Iris pigment epithelial cell (primary cell): ENCODE measurements around the gene PSMG1.
"Not testable (repeated sequence)": the region's sequence is repeated elsewhere in the genome, so short reads cannot be mapped to it uniquely, and the experiment has no call there.

Experiments used
- DNase-seq: peaks from one replicate; pipeline ENCODE4 v3.0.0-alpha.2; 2011; ENCODE audit warnings: low read depth

Gene PSMG1

GRCh38 chr21:39188521-39189139 lies 5.4 kb upstream of the PSMG1 start:
- DNase-seq: no peak

GRCh38 chr21:39187141-39187540 lies 3.9 kb upstream of the PSMG1 start:
- no peak for DNase-seq

GRCh38 chr21:39186676-39187075 lies 3.4 kb upstream of the PSMG1 start:
- DNase-seq: no peak

- DNase-seq: no peak
Observed at GRCh38 chr21:39185157-39185556, 1.9 kb upstream of the PSMG1 start.

- DNase-seq: peak; percentile 25
Observed at GRCh38 chr21:39184050-39184980, 1.1 kb upstream of the PSMG1 start.

- no peak for DNase-seq
Observed at GRCh38 chr21:39182484-39183271, 573 bp downstream of the PSMG1 start.

- DNase-seq: no peak
Observed at GRCh38 chr21:39182016-39182415, 1.2 kb downstream of the PSMG1 start.

GRCh38 chr21:39181205-39181818 lies 1.9 kb downstream of the PSMG1 start:
- no peak for DNase-seq

GRCh38 chr21:39180429-39181019 lies 2.7 kb downstream of the PSMG1 start:
- DNase-seq: no peak

GRCh38 chr21:39178421-39178820 lies 4.8 kb downstream of the PSMG1 start:
- DNase-seq: no peak

- no peak for DNase-seq
Observed at GRCh38 chr21:39176271-39176709, 7.0 kb downstream of the PSMG1 start.

- DNase-seq: no peak
Observed at GRCh38 chr21:39175665-39176064, 7.6 kb downstream of the PSMG1 start.

- DNase-seq: no peak
Observed at GRCh38 chr21:39175154-39175553, 8.1 kb downstream of the PSMG1 start.

- no peak for DNase-seq
Observed at GRCh38 chr21:39173716-39174680, 9.3 kb downstream of the PSMG1 start.

GRCh38 chr21:39169906-39170305 lies 13.3 kb downstream of the PSMG1 start:
- DNase-seq: no peak

GRCh38 chr21:39168800-39169199 lies 14.5 kb downstream of the PSMG1 start:
- no peak for DNase-seq

GRCh38 chr21:39164523-39164922 lies 18.7 kb downstream of the PSMG1 start:
- no peak for DNase-seq

- DNase-seq: no peak
Observed at GRCh38 chr21:39161064-39161463, 22.2 kb downstream of the PSMG1 start.

- DNase-seq: peak; percentile 92
Observed at GRCh38 chr21:39159342-39160063, 23.7 kb downstream of the PSMG1 start.

GRCh38 chr21:39157241-39157640 lies 26.0 kb downstream of the PSMG1 start:
- DNase-seq: not testable (repeated sequence)
